ENCODE results near the gene RHO. TPM values are rescaled to one million over a fixed set of nuclear protein-coding genes. Genes with fewer than 3 reads are reported as not detected.

Gene RHO
- total RNA-seq, 1 experiment from 2014 or later = not detected

- no peak for TF ChIP-seq SIN3A (IDR thresholded peaks at IDR 0.05; ENCODE audit: low read depth)
- TF ChIP-seq RAD21 (IDR thresholded peaks at IDR 0.05; ENCODE audit: low read depth) = no peak
- no peak for TF ChIP-seq EZH2 (IDR thresholded peaks at IDR 0.05)
- no peak for TF ChIP-seq EZH2phosphoT487 (IDR thresholded peaks at IDR 0.05; ENCODE audit: borderline replicate concordance)
- no peak for TF ChIP-seq REST (IDR thresholded peaks at IDR 0.05; ENCODE audit: low read depth)
- no peak for TF ChIP-seq CBX3 (IDR thresholded peaks at IDR 0.05; ENCODE audit: low read depth)
- no peak for TF ChIP-seq CEBPB (IDR thresholded peaks at IDR 0.05; ENCODE audit: low read depth)
- no peak for TF ChIP-seq ATF3 (IDR thresholded peaks at IDR 0.05)
- TF ChIP-seq FOSL1 (IDR thresholded peaks at IDR 0.05; ENCODE audit: low read depth) = no peak
- TF ChIP-seq YY1 (IDR thresholded peaks at IDR 0.05; ENCODE audit: extremely low read depth, insufficient replicate concordance, low read depth, low read length) = no peak
- TF ChIP-seq POLR2A (IDR thresholded peaks at IDR 0.05; ENCODE audit: borderline replicate concordance, extremely low read depth, insufficient read depth, insufficient read length) = no peak
- no peak for TF ChIP-seq SP1 (IDR thresholded peaks at IDR 0.05; ENCODE audit: low read depth)
- no peak for TF ChIP-seq ELF1 (IDR thresholded peaks at IDR 0.05; ENCODE audit: borderline replicate concordance, low read depth)
- TF ChIP-seq ZNF274 (IDR thresholded peaks at IDR 0.05; ENCODE audit: low read depth, low read length) = no peak
- TF ChIP-seq CTCF (IDR thresholded peaks at IDR 0.05 in 2 of 3, conservative IDR thresholded peaks at IDR 0.05 in 1 of 3; ENCODE audit: borderline replicate concordance in 1 of 3, insufficient read depth in 1 of 3, low read depth in 2 of 3, low read length in 2 of 3) = no peak
- TF ChIP-seq JUND (IDR thresholded peaks at IDR 0.05) = no peak
- TF ChIP-seq EGR1 (IDR thresholded peaks at IDR 0.05; ENCODE audit: low read depth) = no peak
- no peak for TF ChIP-seq TCF7L2 (IDR thresholded peaks at IDR 0.05; ENCODE audit: borderline replicate concordance, extremely low read depth, insufficient read depth, insufficient read length)
- no peak overlapping the region for H3K27ac ChIP-seq (ENCODE audit: low read depth, low read length)
- H4K20me1 ChIP-seq (ENCODE audit: insufficient read depth) = no peaks in the 10 kb centered on the region
- H3K27me3 ChIP-seq (ENCODE audit: insufficient read depth, low read length) = no peaks in the 10 kb centered on the region
- H2AFZ ChIP-seq (ENCODE audit: low read depth, low read length, poor library complexity, severe bottlenecking) = no peak overlapping the region
- no peak overlapping the region for H3K4me2 ChIP-seq (ENCODE audit: low read length)
- H3K9me2 ChIP-seq (ENCODE audit: insufficient read depth) = no peaks in the 10 kb centered on the region
- intact Hi-C loops (cut with micrococcal nuclease) = no loop called here
- H3K9ac ChIP-seq (ENCODE audit: low read length) = no peak overlapping the region
- ChIA-PET CTCF (no interaction called here), POLR2A (no interaction called here), RAD21 (ENCODE audit: low non-redundant PET in 1 of 2, low total read pairs in 2 of 2, uncharacterized antibody in 2 of 2, unreplicated experiment in 2 of 2) (no interaction called here)
- H3K79me2 ChIP-seq (ENCODE audit: insufficient read depth, low read length) = no peaks in the 10 kb centered on the region
- no peaks in the 10 kb centered on the region for H3K9me3 ChIP-seq (ENCODE audit: control insufficient read depth in 1 of 2, insufficient read depth in 1 of 2, low read depth in 1 of 2, low read length in 2 of 2)
- no peak overlapping the region for H3K4me3 ChIP-seq (replicated peaks in 1 of 2; ENCODE audit: low read depth in 1 of 2, low read length in 2 of 2)
- H3K4me1 ChIP-seq (ENCODE audit: control insufficient read depth in 1 of 2, insufficient read depth in 2 of 2, low read length in 2 of 2) = no peaks in the 10 kb centered on the region
- BruUV-seq (replicated peaks) = no TSS peak
- no peak for DNase-seq (ENCODE audit: low read depth, low spot score)
- H3K36me3 ChIP-seq (ENCODE audit: control insufficient read depth in 1 of 2, insufficient read depth in 2 of 2, low read length in 2 of 2) = no peaks in the 10 kb centered on the region; a peak in 1 of 4 replicates
- no peak for ATAC-seq
These were observed 39.5 kb downstream of the RHO start for GRCh38 chr3:129567939-129568338.

Measured in HCT116 (cell line).